T-helper 22 cell (primary cell): ENCODE results near the gene ARIH2.

Experiments
- DNase-seq: peaks from one replicate; pipeline ENCODE4 v3.0.0-alpha.2; 2020; ENCODE audit warnings: low read depth

ARIH2 gene

GRCh38 chr3:48929358-48930035 lies 10.9 kb downstream of the ARIH2 start:
- DNase-seq, result no peak

GRCh38 chr3:48930590-48930989 lies 11.9 kb downstream of the ARIH2 start:
- DNase-seq, result no peak

- no peak for DNase-seq
Observed at GRCh38 chr3:48931944-48932580, 13.4 kb downstream of the ARIH2 start.

- DNase-seq, result no peak
Observed at GRCh38 chr3:48934333-48934991, 15.8 kb downstream of the ARIH2 start.

- no peak for DNase-seq
Observed at GRCh38 chr3:48935530-48935929, 16.9 kb downstream of the ARIH2 start.

- DNase-seq, result no peak
Observed at GRCh38 chr3:48938156-48938555, 19.5 kb downstream of the ARIH2 start.

GRCh38 chr3:48938689-48939088 lies 20.0 kb downstream of the ARIH2 start:
- no peak for DNase-seq

- DNase-seq, result no peak
Observed at GRCh38 chr3:48945432-48945831, 26.8 kb downstream of the ARIH2 start.

- DNase-seq, result no peak
Observed at GRCh38 chr3:48945891-48946549, 27.4 kb downstream of the ARIH2 start.

GRCh38 chr3:48949376-48949717 lies 30.7 kb downstream of the ARIH2 start:
- DNase-seq, result no peak

- no peak for DNase-seq
Observed at GRCh38 chr3:48950051-48950450, 31.4 kb downstream of the ARIH2 start.

GRCh38 chr3:48951764-48952163 lies 33.1 kb downstream of the ARIH2 start:
- DNase-seq, result no peak

GRCh38 chr3:48952510-48953118 lies 34.0 kb downstream of the ARIH2 start:
- peak; percentile 5 for DNase-seq

- DNase-seq, result no peak
Observed at GRCh38 chr3:48957006-48957705, 38.5 kb downstream of the ARIH2 start.

- DNase-seq, result no peak
Observed at GRCh38 chr3:48960841-48961413, 42.3 kb downstream of the ARIH2 start.

- DNase-seq, result no peak
Observed at GRCh38 chr3:48962340-48962739, 43.7 kb downstream of the ARIH2 start.

GRCh38 chr3:48962939-48963338 lies 44.3 kb downstream of the ARIH2 start:
- no peak for DNase-seq

GRCh38 chr3:48963591-48963990 lies 44.9 kb downstream of the ARIH2 start:
- no peak for DNase-seq

- no peak for DNase-seq
Observed at GRCh38 chr3:48966367-48966766, 47.7 kb downstream of the ARIH2 start.

GRCh38 chr3:48966876-48967361 lies 48.3 kb downstream of the ARIH2 start:
- no peak for DNase-seq

GRCh38 chr3:48970586-48970985 lies 51.9 kb downstream of the ARIH2 start:
- DNase-seq, result no peak
